Activated CD8-positive, alpha-beta memory T cell treated with anti-CD3 and anti-CD28 coated beads for 36 hours (primary cell): ENCODE data around the gene OR10D3. TPM values are rescaled to one million over a fixed set of nuclear protein-coding genes. Genes with fewer than 3 reads are reported as not detected.
"Not testable (repeated sequence)": the region's sequence is repeated elsewhere in the genome, so short reads cannot be mapped to it uniquely, and the experiment has no call there.

Experiments
- CTCF ChIA-PET: fragments of 350-600 bp; sonication (Branson Sonifier 250); formaldehyde crosslinking; loops from one replicate; lab custom pipeline; 2021; ENCODE audit warnings: antibody characterized with exemption; lab: Charles Lee
- POLR2A ChIA-PET: fragments of 350-600 bp; sonication (Branson Sonifier 250); formaldehyde crosslinking; loops from one replicate; lab custom pipeline; 2021; ENCODE audit warnings: antibody characterized with exemption; lab: Charles Lee
- total RNA-seq, 2 experiments: library from RNA; stranded (reverse); gene quantifications; one replicate each; pipeline ENCODE4 v1.2.3, GENCODE V29; 2021

Gene OR10D3
- total RNA-seq, result not detected

GRCh38 chr11:124183068-124183467 is at the start of gene OR10D3:
Gene OR10D3, plus strand, starts transcription at chr11:124183345. Its CDS starts 1,925 bp downstream, at chr11:124185270.
- ChIA-PET POLR2A (no interaction called here), CTCF (no interaction called here)

DNA sequence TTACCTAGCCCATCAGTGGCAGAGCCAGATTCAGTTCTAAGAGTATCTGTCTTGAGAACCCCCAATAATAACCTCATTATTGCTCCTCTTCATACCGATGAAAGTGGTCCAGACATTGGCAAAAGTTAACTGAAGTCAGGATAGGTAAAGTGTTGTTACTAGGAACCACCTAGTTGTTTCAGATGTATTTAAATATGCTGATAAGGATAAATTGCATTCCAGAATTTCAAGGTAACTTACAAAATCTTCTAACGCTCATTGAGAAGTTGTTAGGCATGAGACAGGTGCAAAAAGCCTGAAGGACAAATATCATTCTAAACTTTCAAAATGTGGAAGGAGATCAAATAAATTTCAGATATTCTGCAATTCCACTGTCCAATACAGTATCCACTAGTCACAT is 40.1 kb upstream of the OR10D3 start:
- CTCF ChIA-PET, result no interaction called here
- POLR2A ChIA-PET, result no interaction called here

GRCh38 chr11:124147951-124148350 is 35.2 kb upstream of the OR10D3 start:
- POLR2A ChIA-PET, result no interaction called here

GRCh38 chr11:124150684-124151083 is 32.5 kb upstream of the OR10D3 start:
- CTCF ChIA-PET, result no interaction called here
- POLR2A ChIA-PET, result no interaction called here

More at GRCh38 chr11:124147951-124148350, 35.2 kb upstream of the OR10D3 start:
- CTCF ChIA-PET, result no interaction called here

DNA sequence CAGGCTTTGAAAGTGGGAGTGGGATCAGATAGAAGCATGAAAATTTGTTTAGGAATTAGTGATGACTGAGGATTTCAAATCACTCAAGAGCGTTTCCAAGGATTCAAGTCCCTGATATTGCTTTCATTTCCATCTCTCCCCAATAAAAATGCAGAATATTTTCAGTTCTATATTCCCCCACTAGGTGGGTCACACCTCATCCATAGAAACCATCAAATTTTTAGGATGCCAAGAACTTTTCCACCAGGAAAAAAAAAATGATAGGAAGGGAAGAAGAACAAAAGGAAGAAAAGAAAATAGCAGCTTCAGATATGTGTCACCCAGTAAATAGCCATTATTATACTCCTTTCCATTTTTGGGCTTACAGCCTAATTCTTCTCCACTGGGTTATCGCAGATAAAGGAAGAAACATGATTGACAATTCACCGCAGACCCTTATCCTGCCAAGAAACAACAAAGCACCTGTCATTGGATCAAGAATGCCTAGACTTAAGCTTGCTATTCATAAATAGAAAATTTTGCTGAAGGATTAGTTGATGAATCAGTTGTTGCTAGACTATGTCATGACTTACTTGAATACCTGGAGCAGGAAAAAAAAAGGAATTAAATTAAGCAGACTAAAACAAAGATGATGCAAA is 30.3 kb upstream of the OR10D3 start:
- ChIA-PET POLR2A (no interaction called here), CTCF (interaction anchor here (0.6 kb wide), 1 partner anchor 57 kb away, joined by 3 read pairs; no protein-coding TSS in a partner anchor)

DNA sequence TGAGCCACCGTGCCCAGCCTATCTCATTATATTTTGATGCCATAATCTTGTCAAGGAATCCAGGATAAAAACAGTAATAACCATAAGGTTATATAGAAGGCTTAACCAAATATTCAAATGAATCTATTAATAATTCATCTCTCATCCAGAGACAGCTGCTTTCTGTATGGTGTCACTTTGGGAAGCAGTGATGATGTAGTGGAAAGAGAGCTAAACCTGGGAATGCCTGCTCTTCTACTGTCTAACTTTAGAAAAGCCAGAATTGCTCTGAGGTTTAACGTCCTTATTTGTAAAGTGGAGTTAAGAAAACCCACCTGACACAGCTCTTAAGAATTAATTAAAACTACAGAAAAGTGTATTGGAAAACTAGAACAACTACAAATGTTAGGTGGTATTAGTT is 29.3 kb upstream of the OR10D3 start:
- ChIA-PET POLR2A (no interaction called here), CTCF (no interaction called here)

GRCh38 chr11:124159481-124159880 is 23.7 kb upstream of the OR10D3 start:
- POLR2A ChIA-PET, result no interaction called here
- CTCF ChIA-PET, result no interaction called here

GRCh38 chr11:124160986-124161385 is 22.2 kb upstream of the OR10D3 start:
- ChIA-PET CTCF (no interaction called here), POLR2A (no interaction called here)

DNA sequence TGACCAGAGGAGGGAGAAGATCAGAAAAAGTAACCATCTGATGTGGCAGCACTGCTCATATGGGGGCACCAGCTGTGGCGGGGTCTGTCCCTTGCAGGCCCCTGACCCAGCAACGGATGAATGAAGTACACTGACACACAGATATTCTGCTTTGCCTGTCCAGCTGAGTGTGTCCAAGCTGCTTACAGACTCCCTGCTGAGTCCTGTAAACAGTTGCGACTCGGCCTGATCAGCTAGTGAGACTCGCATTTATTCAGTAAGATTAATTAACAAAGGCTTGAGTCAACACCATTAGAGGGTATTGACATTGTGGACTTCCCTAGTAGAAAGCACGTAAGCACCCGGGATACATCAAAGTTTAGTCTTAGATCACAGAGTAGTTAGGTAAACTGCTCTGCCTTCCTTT is 15.3 kb upstream of the OR10D3 start:
- ChIA-PET CTCF (no interaction called here), POLR2A (no interaction called here)

GRCh38 chr11:124168796-124169195 is 14.3 kb upstream of the OR10D3 start:
- CTCF ChIA-PET, result no interaction called here

GRCh38 chr11:124170315-124170714 is 12.8 kb upstream of the OR10D3 start:
- POLR2A ChIA-PET, CTCF ChIA-PET: not testable (repeated sequence)

More at GRCh38 chr11:124168796-124169195, 14.3 kb upstream of the OR10D3 start:
- POLR2A ChIA-PET, result no interaction called here

DNA sequence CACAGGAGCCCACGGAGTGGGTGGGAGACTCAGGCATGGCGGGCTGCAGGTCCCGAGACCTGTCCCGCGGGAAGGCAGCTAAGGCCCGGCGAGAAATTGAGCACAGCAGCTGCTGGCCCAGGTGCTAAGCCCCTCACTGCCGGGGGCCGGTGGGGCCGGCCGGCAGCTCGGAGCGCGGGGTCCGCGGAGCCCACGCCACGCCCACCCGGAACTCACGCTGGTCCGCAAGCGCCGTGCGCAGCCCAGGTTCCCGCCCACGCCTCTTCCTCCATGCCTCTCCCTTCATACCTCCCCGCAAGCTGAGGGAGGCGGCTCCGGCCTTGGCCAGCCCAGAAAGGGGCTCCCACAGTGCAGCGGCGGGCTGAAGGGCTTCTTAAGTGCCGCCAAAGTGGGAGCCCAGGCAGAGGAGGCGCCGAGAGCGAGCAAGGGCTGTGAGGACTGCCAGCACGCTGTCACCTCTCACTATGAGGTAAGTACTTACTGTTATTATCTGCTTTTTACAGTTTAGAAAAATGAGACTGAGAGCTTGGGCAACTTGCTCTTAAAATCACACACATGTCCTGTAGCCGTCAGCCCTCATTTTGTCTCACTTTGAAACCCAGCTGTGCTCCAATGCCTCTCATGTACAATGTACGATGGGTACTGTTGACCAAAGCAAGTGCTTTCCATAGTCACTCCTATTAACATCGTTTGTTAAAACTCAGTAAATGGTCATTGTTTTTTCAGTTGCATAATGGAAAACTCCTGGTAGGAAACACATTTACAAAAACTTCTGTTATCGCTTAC is 12.2 kb upstream of the OR10D3 start:
- ChIA-PET POLR2A (no interaction called here), CTCF (no interaction called here)

DNA sequence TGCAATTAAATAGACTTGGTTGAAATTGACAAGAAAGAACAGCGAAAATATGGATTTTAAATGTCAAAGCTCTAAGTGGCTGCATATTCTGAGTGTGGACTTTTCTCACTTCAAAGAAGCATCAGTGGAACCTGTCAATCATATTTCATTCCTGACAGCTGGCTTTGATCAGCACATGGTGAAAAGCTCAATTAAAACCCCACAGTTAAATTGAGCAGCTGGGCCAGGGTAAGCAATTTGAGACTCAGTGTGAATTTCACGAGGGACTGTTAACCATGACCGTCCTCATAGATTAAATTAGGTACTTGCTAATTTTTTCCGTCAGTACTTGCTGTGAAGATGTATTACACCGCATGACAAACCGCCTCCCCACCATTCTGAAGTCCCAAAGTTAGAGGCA is 11.0 kb upstream of the OR10D3 start:
- ChIA-PET CTCF (no interaction called here), POLR2A (no interaction called here)

- POLR2A ChIA-PET, result no interaction called here
- CTCF ChIA-PET, result no interaction called here
Observed at GRCh38 chr11:124172599-124172998, 10.5 kb upstream of the OR10D3 start.

GRCh38 chr11:124174001-124174583 is 9.1 kb upstream of the OR10D3 start:
- ChIA-PET CTCF (no interaction called here), POLR2A (no interaction called here)

- CTCF ChIA-PET, result no interaction called here
Observed at GRCh38 chr11:124176925-124177715, 6.0 kb upstream of the OR10D3 start.

DNA sequence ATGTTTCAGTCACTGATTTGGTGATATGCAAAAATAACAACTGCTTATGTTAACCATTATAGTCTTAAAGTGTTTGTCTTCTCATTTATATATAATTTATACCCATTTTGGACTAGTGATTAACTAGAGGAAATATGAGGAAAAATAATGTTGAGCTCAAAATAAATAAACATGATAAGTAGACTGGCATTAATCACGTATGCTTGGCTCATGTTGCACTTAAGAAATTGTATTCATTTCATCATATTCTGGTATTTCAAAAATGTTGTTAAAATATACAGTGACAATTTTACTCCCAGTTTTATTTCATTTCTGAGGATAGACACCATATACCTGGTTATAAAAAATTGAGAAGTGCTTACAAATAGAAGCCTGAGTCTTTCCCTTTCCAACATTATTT is 3.8 kb upstream of the OR10D3 start:
- POLR2A ChIA-PET, result no interaction called here
- CTCF ChIA-PET, result no interaction called here

More at GRCh38 chr11:124176925-124177715, 6.0 kb upstream of the OR10D3 start:
- POLR2A ChIA-PET, result no interaction called here

GRCh38 chr11:124190298-124191139 is 7.4 kb downstream of the OR10D3 start:
- CTCF ChIA-PET, result no interaction called here

More at GRCh38 chr11:124190298-124191139, 7.4 kb downstream of the OR10D3 start:
- POLR2A ChIA-PET, result no interaction called here
